Measurements from ENCODE around the gene MGMT. TPM values are rescaled to one million over a fixed set of nuclear protein-coding genes. Genes with fewer than 3 reads are reported as not detected.

The MGMT gene
- total RNA-seq, 5 donors from 2014 or later (not counting 1 experiment from before 2014, with no cell fraction given): 16.6 to 24.6 (median 21.1) TPM

- DNase-seq (no peak), ATAC-seq (replicated peaks in 1 of 4) (no peak)
- ChIA-PET CTCF (no interaction called here), POLR2A (no interaction called here)
- no peaks in the 10 kb centered on the region for H3K9me3 Mint-ChIP-seq
- no peaks in the 10 kb centered on the region for H3K27me3 Mint-ChIP-seq
- Histone ChIP-seq H3K27ac (ENCODE audit: low read length) (no peak overlapping the region), H3K4me1 (ENCODE audit: control insufficient read depth in 1 of 2, extremely low read depth in 1 of 2, insufficient read depth in 2 of 2, low read length in 2 of 2) (no peaks in the 10 kb centered on the region), H3K4me3 (ENCODE audit: control insufficient read depth in 1 of 2, extremely low read depth in 1 of 2, low read length in 1 of 2) (no peak overlapping the region), H3K36me3 (ENCODE audit: control insufficient read depth in 2 of 2, extremely low read depth in 1 of 2, insufficient read depth in 1 of 2, low read length in 1 of 2) (no peaks in the 10 kb centered on the region), H3K9me3 (no peaks in the 10 kb centered on the region), H3K27me3 (replicated peaks in 1 of 2; ENCODE audit: control insufficient read depth in 2 of 2, extremely low read depth in 1 of 2, insufficient read depth in 2 of 2, low read length in 1 of 2) (no peaks in the 10 kb centered on the region)
- no peak overlapping the region for H3K4me3 Mint-ChIP-seq
- H3K36me3 Mint-ChIP-seq: peaks cover 33% of the 10 kb centered on the region
- 88% methylated on average over 2 of the region's 5 CpGs for WGBS (ENCODE audit: insufficient coverage)
- no peak overlapping the region for H3K27ac Mint-ChIP-seq
- peaks cover 0 to 5% (median 0%) of the 10 kb centered on the region in 3 donors for H3K4me1 Mint-ChIP-seq
Measured at GRCh38 chr10:129681856-129682255, 214.8 kb downstream of the MGMT start.

GRCh38 chr10:129683519-129683918, 216.5 kb downstream of the MGMT start:
- H3K36me3 ChIP-seq (ENCODE audit: control insufficient read depth in 2 of 2, extremely low read depth in 1 of 2, insufficient read depth in 1 of 2, low read length in 1 of 2): no peaks in the 10 kb centered on the region
- peaks cover 32% of the 10 kb centered on the region for H3K36me3 Mint-ChIP-seq
- H3K9me3 Mint-ChIP-seq: no peaks in the 10 kb centered on the region
- no peaks in the 10 kb centered on the region for H3K27me3 ChIP-seq (replicated peaks in 1 of 2; ENCODE audit: control insufficient read depth in 2 of 2, extremely low read depth in 1 of 2, insufficient read depth in 2 of 2, low read length in 1 of 2)
- no peaks in the 10 kb centered on the region for H3K9me3 ChIP-seq
- ATAC-seq (replicated peaks in 1 of 4) (no peak), DNase-seq (no peak)
- no peak overlapping the region for H3K27ac ChIP-seq (ENCODE audit: low read length)
- WGBS (ENCODE audit: insufficient coverage): no CpG with 5 or more reads among the region's 1 CpG
- no peak overlapping the region for H3K4me3 ChIP-seq (ENCODE audit: control insufficient read depth in 1 of 2, extremely low read depth in 1 of 2, low read length in 1 of 2)
- no peaks in the 10 kb centered on the region for H3K27me3 Mint-ChIP-seq
- CTCF ChIA-PET: no interaction called here
- H3K4me3 Mint-ChIP-seq: no peak overlapping the region
- H3K4me1 Mint-ChIP-seq: peaks cover 0 to 5% (median 0%) of the 10 kb centered on the region in 3 donors
- H3K4me1 ChIP-seq (ENCODE audit: control insufficient read depth in 1 of 2, extremely low read depth in 1 of 2, insufficient read depth in 2 of 2, low read length in 2 of 2): no peaks in the 10 kb centered on the region
- POLR2A ChIA-PET: no interaction called here
- no peak overlapping the region for H3K27ac Mint-ChIP-seq

DNA sequence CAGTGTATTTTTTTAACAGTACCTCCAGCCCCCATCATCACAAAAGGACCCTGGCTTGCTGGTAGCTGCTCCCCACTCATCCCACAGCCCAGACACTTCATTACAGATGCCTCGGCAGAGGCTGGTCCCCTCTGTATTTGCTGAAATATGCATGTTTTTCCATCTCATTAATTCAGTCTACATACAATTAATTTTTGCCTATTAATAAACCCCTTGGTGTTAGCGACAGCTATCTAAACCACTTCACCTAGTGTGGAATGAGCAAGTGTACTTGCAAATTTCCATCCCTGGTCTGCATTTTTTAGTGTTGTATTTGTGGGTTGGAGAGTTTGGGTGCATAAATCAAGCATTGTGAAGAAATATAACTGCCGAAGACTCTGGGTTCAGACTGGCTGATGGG, 216.9 kb downstream of the MGMT start:
- Histone ChIP-seq H3K36me3 (ENCODE audit: control insufficient read depth in 2 of 2, extremely low read depth in 1 of 2, insufficient read depth in 1 of 2, low read length in 1 of 2) (no peaks in the 10 kb centered on the region), H3K27ac (ENCODE audit: low read length) (no peak overlapping the region), H3K4me1 (ENCODE audit: control insufficient read depth in 1 of 2, extremely low read depth in 1 of 2, insufficient read depth in 2 of 2, low read length in 2 of 2) (no peaks in the 10 kb centered on the region), H3K4me3 (ENCODE audit: control insufficient read depth in 1 of 2, extremely low read depth in 1 of 2, low read length in 1 of 2) (no peak overlapping the region), H3K27me3 (replicated peaks in 1 of 2; ENCODE audit: control insufficient read depth in 2 of 2, extremely low read depth in 1 of 2, insufficient read depth in 2 of 2, low read length in 1 of 2) (no peaks in the 10 kb centered on the region), H3K9me3 (no peaks in the 10 kb centered on the region)
- CTCF ChIA-PET: no interaction called here
- Mint-ChIP-seq H3K36me3 (peaks cover 30% of the 10 kb centered on the region), H3K27ac (no peak overlapping the region), H3K27me3 (no peaks in the 10 kb centered on the region), H3K4me3 (no peak overlapping the region), H3K4me1 (peaks cover 0 to 5% (median 0%) of the 10 kb centered on the region in 3 donors), H3K9me3 (no peaks in the 10 kb centered on the region)
- WGBS (ENCODE audit: insufficient coverage): 100% methylated on average over 1 of the region's 3 CpGs
- no peak for DNase-seq
- ATAC-seq (replicated peaks in 1 of 4): no peak
- POLR2A ChIA-PET: no interaction called here

- H3K27me3 Mint-ChIP-seq: no peaks in the 10 kb centered on the region
- no peak overlapping the region for H3K27ac Mint-ChIP-seq
- no peak overlapping the region for H3K4me3 ChIP-seq (ENCODE audit: control insufficient read depth in 1 of 2, extremely low read depth in 1 of 2, low read length in 1 of 2)
- H3K9me3 ChIP-seq: no peaks in the 10 kb centered on the region
- H3K36me3 Mint-ChIP-seq: peaks cover 22% of the 10 kb centered on the region
- DNase-seq (no peak), ATAC-seq (replicated peaks in 1 of 4) (no peak)
- H3K27me3 ChIP-seq (replicated peaks in 1 of 2; ENCODE audit: control insufficient read depth in 2 of 2, extremely low read depth in 1 of 2, insufficient read depth in 2 of 2, low read length in 1 of 2): no peaks in the 10 kb centered on the region
- H3K4me1 Mint-ChIP-seq: peaks cover 0 to 6% (median 0%) of the 10 kb centered on the region in 3 donors
- ChIA-PET POLR2A (no interaction called here), CTCF (no interaction called here)
- no peaks in the 10 kb centered on the region for H3K36me3 ChIP-seq (ENCODE audit: control insufficient read depth in 2 of 2, extremely low read depth in 1 of 2, insufficient read depth in 1 of 2, low read length in 1 of 2)
- no peak overlapping the region for H3K27ac ChIP-seq (ENCODE audit: low read length)
- WGBS (ENCODE audit: insufficient coverage): no CpG with 5 or more reads among the region's 8 CpGs
- H3K4me3 Mint-ChIP-seq: no peak overlapping the region
- H3K4me1 ChIP-seq (ENCODE audit: control insufficient read depth in 1 of 2, extremely low read depth in 1 of 2, insufficient read depth in 2 of 2, low read length in 2 of 2): no peaks in the 10 kb centered on the region
- no peaks in the 10 kb centered on the region for H3K9me3 Mint-ChIP-seq
Measured at GRCh38 chr10:129685271-129685670, 218.2 kb downstream of the MGMT start.

- DNase-seq (no peak), ATAC-seq (replicated peaks in 1 of 4) (no peak)
- no peaks in the 10 kb centered on the region for H3K9me3 ChIP-seq
- Mint-ChIP-seq H3K4me1 (peaks cover 0 to 13% (median 2%) of the 10 kb centered on the region in 3 donors), H3K27ac (no peak overlapping the region), H3K9me3 (no peaks in the 10 kb centered on the region), H3K36me3 (peaks cover 19% of the 10 kb centered on the region), H3K27me3 (no peaks in the 10 kb centered on the region), H3K4me3 (no peak overlapping the region)
- no peaks in the 10 kb centered on the region for H3K36me3 ChIP-seq (ENCODE audit: control insufficient read depth in 2 of 2, extremely low read depth in 1 of 2, insufficient read depth in 1 of 2, low read length in 1 of 2)
- CTCF ChIA-PET: no interaction called here
- no peak overlapping the region for H3K4me3 ChIP-seq (ENCODE audit: control insufficient read depth in 1 of 2, extremely low read depth in 1 of 2, low read length in 1 of 2)
- WGBS (ENCODE audit: insufficient coverage): 100% methylated on average over 2 of the region's 4 CpGs
- no peaks in the 10 kb centered on the region for H3K4me1 ChIP-seq (ENCODE audit: control insufficient read depth in 1 of 2, extremely low read depth in 1 of 2, insufficient read depth in 2 of 2, low read length in 2 of 2)
- H3K27me3 ChIP-seq (replicated peaks in 1 of 2; ENCODE audit: control insufficient read depth in 2 of 2, extremely low read depth in 1 of 2, insufficient read depth in 2 of 2, low read length in 1 of 2): no peaks in the 10 kb centered on the region
- no peak overlapping the region for H3K27ac ChIP-seq (ENCODE audit: low read length)
- POLR2A ChIA-PET: no interaction called here
Measured at GRCh38 chr10:129689671-129690071, 222.6 kb downstream of the MGMT start.

- H3K27ac Mint-ChIP-seq: no peak overlapping the region
- WGBS (ENCODE audit: insufficient coverage): 98% methylated on average over 7 of the region's 8 CpGs
- CTCF ChIA-PET: no interaction called here
- DNase-seq (no peak), ATAC-seq (replicated peaks in 1 of 4) (no peak)
- no peaks in the 10 kb centered on the region for H3K36me3 ChIP-seq (ENCODE audit: control insufficient read depth in 2 of 2, extremely low read depth in 1 of 2, insufficient read depth in 1 of 2, low read length in 1 of 2)
- no peak overlapping the region for H3K4me3 Mint-ChIP-seq
- POLR2A ChIA-PET: no interaction called here
- H3K9me3 ChIP-seq: no peaks in the 10 kb centered on the region
- no peak overlapping the region for H3K4me3 ChIP-seq (ENCODE audit: control insufficient read depth in 1 of 2, extremely low read depth in 1 of 2, low read length in 1 of 2)
- H3K27ac ChIP-seq (ENCODE audit: low read length): no peak overlapping the region
- H3K27me3 Mint-ChIP-seq: no peaks in the 10 kb centered on the region
- no peaks in the 10 kb centered on the region for H3K27me3 ChIP-seq (replicated peaks in 1 of 2; ENCODE audit: control insufficient read depth in 2 of 2, extremely low read depth in 1 of 2, insufficient read depth in 2 of 2, low read length in 1 of 2)
- no peaks in the 10 kb centered on the region for H3K4me1 ChIP-seq (ENCODE audit: control insufficient read depth in 1 of 2, extremely low read depth in 1 of 2, insufficient read depth in 2 of 2, low read length in 2 of 2)
- H3K36me3 Mint-ChIP-seq: peaks cover 17% of the 10 kb centered on the region
- peaks cover 0 to 13% (median 2%) of the 10 kb centered on the region in 3 donors for H3K4me1 Mint-ChIP-seq
- no peaks in the 10 kb centered on the region for H3K9me3 Mint-ChIP-seq
Measured at GRCh38 chr10:129690248-129691070, 223.4 kb downstream of the MGMT start.

Measured in T-cell (primary cell).